Measurements from ENCODE around the gene NPW. TPM values are rescaled to one million over a fixed set of nuclear protein-coding genes. Genes with fewer than 3 reads are reported as not detected.

NPW gene
- total RNA-seq, 1 experiment from 2014 or later, result not detected

GRCh38 chr16:2062801-2063200 lies 43.2 kb downstream of the NPW start:
- in situ Hi-C loops (cut with HindIII; ENCODE audit: low sequenced_read_pairs), result no loop called here
- DNase-seq (ENCODE audit: low spot score), result no peak

- no peak for DNase-seq (ENCODE audit: low spot score)
- in situ Hi-C loops (cut with HindIII; ENCODE audit: low sequenced_read_pairs), result no loop called here
Measured at GRCh38 chr16:2063861-2064260, 44.3 kb downstream of the NPW start.

GRCh38 chr16:2064368-2064945 lies 44.9 kb downstream of the NPW start:
- in situ Hi-C loops (cut with HindIII; ENCODE audit: low sequenced_read_pairs), result no loop called here
- DNase-seq (ENCODE audit: low spot score), result no peak

GRCh38 chr16:2066139-2066538 lies 46.6 kb downstream of the NPW start:
- no peak for DNase-seq (ENCODE audit: low spot score)
- in situ Hi-C loops (cut with HindIII; ENCODE audit: low sequenced_read_pairs), result no loop called here

Other genes starting within 250 kb of the NPW start
- 64.4 and 76.9 TPM in 2 replicates for gene NME3, start 248.2 kb upstream of the NPW start, total RNA-seq (2014; rRNA removed; shearing (Covaris generic))
- 10.4 and 10.6 TPM in 2 replicates for gene EME2, start 247.0 kb upstream of the NPW start, total RNA-seq (2014; rRNA removed; shearing (Covaris generic))
- gene MRPS34, start 246.7 kb upstream of the NPW start, total RNA-seq (2014; rRNA removed; shearing (Covaris generic)), result 276 and 281 TPM in 2 replicates
- 14.0 and 27.3 TPM in 2 replicates for gene SPSB3, start 237.2 kb upstream of the NPW start, total RNA-seq (2014; rRNA removed; shearing (Covaris generic))
- 128 and 160 TPM in 2 replicates for gene NUBP2, start 236.8 kb upstream of the NPW start, total RNA-seq (2014; rRNA removed; shearing (Covaris generic))
- 0.31 TPM in 1 of 2 replicates, not detected in the other for gene IGFALS, start 226.1 kb upstream of the NPW start, total RNA-seq (2014; rRNA removed; shearing (Covaris generic))
- gene HAGH, start 193.0 kb upstream of the NPW start, total RNA-seq (2014; rRNA removed; shearing (Covaris generic)), result 81.3 and 108 TPM in 2 replicates
- 63.5 and 85.2 TPM in 2 replicates for gene FAHD1, start 192.6 kb upstream of the NPW start, total RNA-seq (2014; rRNA removed; shearing (Covaris generic))
- gene MEIOB, start 147.6 kb upstream of the NPW start, total RNA-seq (2014; rRNA removed; shearing (Covaris generic)), result 81.1 and 105 TPM in 2 replicates
- 1.2 and 9.8 TPM in 2 replicates for gene HS3ST6, start 101.4 kb upstream of the NPW start, total RNA-seq (2014; rRNA removed; shearing (Covaris generic))
- 72.3 and 79.3 TPM in 2 replicates for gene MSRB1, start 76.6 kb upstream of the NPW start, total RNA-seq (2014; rRNA removed; shearing (Covaris generic))
- not detected in 2 replicates for gene RPL3L, start 65.1 kb upstream of the NPW start, total RNA-seq (2014; rRNA removed; shearing (Covaris generic))
- 339 and 361 TPM in 2 replicates for gene NDUFB10, start 60.2 kb upstream of the NPW start, total RNA-seq (2014; rRNA removed; shearing (Covaris generic))
- gene RPS2, start 55.0 kb upstream of the NPW start, total RNA-seq (2014; rRNA removed; shearing (Covaris generic)), result 10,196 and 11,503 TPM in 2 replicates
- gene RNF151, start 52.9 kb upstream of the NPW start, total RNA-seq (2014; rRNA removed; shearing (Covaris generic)), result not detected in 2 replicates
- 78.6 and 84.2 TPM in 2 replicates for gene TBL3, start 47.7 kb upstream of the NPW start, total RNA-seq (2014; rRNA removed; shearing (Covaris generic))
- not detected in 2 replicates for gene NOXO1, start 38.3 kb upstream of the NPW start, total RNA-seq (2014; rRNA removed; shearing (Covaris generic))
- gene GFER, start 35.6 kb upstream of the NPW start, total RNA-seq (2014; rRNA removed; shearing (Covaris generic)), result 41.8 and 51.5 TPM in 2 replicates
- 30.5 and 36.7 TPM in 2 replicates for gene SYNGR3, start 29.8 kb upstream of the NPW start, total RNA-seq (2014; rRNA removed; shearing (Covaris generic))
- gene ZNF598, start 10.0 kb upstream of the NPW start, total RNA-seq (2014; rRNA removed; shearing (Covaris generic)), result 58.0 and 72.1 TPM in 2 replicates
- 20.5 and 28.9 TPM in 2 replicates for gene NHERF2, start 7.1 kb downstream of the NPW start, total RNA-seq (2014; rRNA removed; shearing (Covaris generic))
- 25.2 and 36.6 TPM in 2 replicates for gene NTHL1, start 28.0 kb downstream of the NPW start, total RNA-seq (2014; rRNA removed; shearing (Covaris generic))
- 23.3 and 36.4 TPM in 2 replicates for gene TSC2, start 28.2 kb downstream of the NPW start, total RNA-seq (2014; rRNA removed; shearing (Covaris generic))
- 42.0 and 113 TPM in 2 replicates for gene PKD1, start 116.1 kb downstream of the NPW start, total RNA-seq (2014; rRNA removed; shearing (Covaris generic))
- 46.8 and 55.2 TPM in 2 replicates for gene RAB26, start 128.8 kb downstream of the NPW start, total RNA-seq (2014; rRNA removed; shearing (Covaris generic))
- gene TRAF7, start 136.0 kb downstream of the NPW start, total RNA-seq (2014; rRNA removed; shearing (Covaris generic)), result 76.1 and 99.9 TPM in 2 replicates
- 0.80 and 4.2 TPM in 2 replicates for gene CASKIN1, start 176.8 kb downstream of the NPW start, total RNA-seq (2014; rRNA removed; shearing (Covaris generic))
- gene MLST8, start 185.7 kb downstream of the NPW start, total RNA-seq (2014; rRNA removed; shearing (Covaris generic)), result 34.8 and 86.2 TPM in 2 replicates
- 1.9 and 2.1 TPM in 2 replicates for gene BRICD5, start 191.1 kb downstream of the NPW start, total RNA-seq (2014; rRNA removed; shearing (Covaris generic))
- gene PGP, start 195.1 kb downstream of the NPW start, total RNA-seq (2014; rRNA removed; shearing (Covaris generic)), result 47.8 and 70.9 TPM in 2 replicates
- 40.4 and 59.4 TPM in 2 replicates for gene E4F1, start 203.8 kb downstream of the NPW start, total RNA-seq (2014; rRNA removed; shearing (Covaris generic))
- gene DNASE1L2, start 216.7 kb downstream of the NPW start, total RNA-seq (2014; rRNA removed; shearing (Covaris generic)), result 0.20 and 0.62 TPM in 2 replicates
- gene ECI1, start 231.8 kb downstream of the NPW start, total RNA-seq (2014; rRNA removed; shearing (Covaris generic)), result 52.9 and 71.9 TPM in 2 replicates
- gene RNPS1, start 248.3 kb downstream of the NPW start, total RNA-seq (2014; rRNA removed; shearing (Covaris generic)), result 145 and 179 TPM in 2 replicates

Measured in G401 (cell line).